Breast epithelium (tissue), 4 donors: ENCODE results near the gene ST8SIA2. TPM values are rescaled to one million over a fixed set of nuclear protein-coding genes. Genes with fewer than 3 reads are reported as not detected.

Experiments used
- DNase-seq, 2 donors: peaks; one replicate each; pipeline ENCODE4 v3.0.0-alpha.2; 2019; ENCODE audit warnings: low spot score in 2 of 2
- H3K27ac ChIP-seq, 2 donors: fragments of 200-600 bp; sonication (generic) in 1 of 2; one replicate each; pipeline ENCODE4 v1.5.1; 2016 to 2019; ENCODE audit warnings: mild to moderate bottlenecking in 1 of 2
- H3K27me3 ChIP-seq, 2 donors: fragments of 200-600 bp; sonication (generic) in 1 of 2; one replicate each; pipeline versions ENCODE4 v1.5.1 to v1.6.0; 2017 to 2019; ENCODE audit warnings: control low read depth in 1 of 2, mild to moderate bottlenecking in 1 of 2
- H3K36me3 ChIP-seq: fragments of 200-600 bp; one replicate; pipeline ENCODE4 v1.5.1; 2019
- H3K4me1 ChIP-seq, 2 donors: fragments of 200-600 bp; sonication (generic); one replicate each; pipeline ENCODE4 v1.5.1; 2016 to 2019; ENCODE audit warnings: control low read depth in 1 of 2
- H3K4me3 ChIP-seq, 3 donors: fragments of 200-600 bp; sonication (generic); 1 replicate in 2 of 3; 2 replicates in 1 of 3; pipeline ENCODE4 v1.5.1; 2016 to 2019; ENCODE audit warnings: mild to moderate bottlenecking in 3 of 3, moderate library complexity in 2 of 3
- H3K9me3 ChIP-seq, 2 donors: fragments of 200-600 bp; sonication (generic) in 1 of 2; one replicate each; pipeline ENCODE4 v1.5.1; 2016 to 2019; ENCODE audit warnings: control low read depth in 1 of 2
- CTCF ChIP-seq, 3 donors: fragments of 450-650 bp; IDR thresholded peaks; one replicate each; pipeline ENCODE4 v1.5.1; 2016 to 2017; ENCODE audit warnings: antibody characterized with exemption in 3 of 3, mild to moderate bottlenecking in 3 of 3, moderate library complexity in 3 of 3
- POLR2A ChIP-seq: fragments of 450-650 bp; IDR thresholded peaks from one replicate; pipeline ENCODE4 v1.6.1; 2016; ENCODE audit warnings: antibody characterized with exemption, mild to moderate bottlenecking, moderate library complexity
- POLR2AphosphoS5 ChIP-seq, 3 donors: sonication (generic); formaldehyde crosslinking; IDR thresholded peaks; one replicate each; pipeline ENCODE4 v1.6.1; 2017; ENCODE audit warnings: antibody characterized with exemption in 3 of 3
- intact Hi-C: fragments of 100-400 bp; cut with DNase I; formaldehyde crosslinking; loops from one replicate; pipeline ENCODE4 v1.15.1; 2023; ENCODE audit warnings: low total_unique reads
- total RNA-seq, 3 donors: library from RNA; depleted of rRNA; stranded (reverse); fragments of >200 nt; gene quantifications; one replicate each; pipeline ENCODE4 v1.1.0, GENCODE V29; 2016

The ST8SIA2 gene
- total RNA-seq, 3 donors from 2014 or later: 0.59 to 0.66 TPM; not detected in 1

GRCh38 chr15:92417716-92418115 lies 24.0 kb downstream of the ST8SIA2 start:
- Histone ChIP-seq H3K4me3 (no peak overlapping the region), H3K9me3 (no peaks in the 10 kb centered on the region), H3K4me1 (no peaks in the 10 kb centered on the region), H3K27ac (no peak overlapping the region), H3K36me3 (no peaks in the 10 kb centered on the region), H3K27me3 (no peaks in the 10 kb centered on the region)
- intact Hi-C loops: no loop called here
- DNase-seq: no peak
- TF ChIP-seq POLR2A (no peak), CTCF (IDR thresholded peaks at IDR 0.05) (no peak), POLR2AphosphoS5 (IDR thresholded peaks at IDR 0.05) (no peak)

- Histone ChIP-seq H3K36me3 (no peaks in the 10 kb centered on the region), H3K27me3 (no peaks in the 10 kb centered on the region), H3K4me3 (no peak overlapping the region), H3K27ac (no peak overlapping the region), H3K9me3 (no peaks in the 10 kb centered on the region), H3K4me1 (no peaks in the 10 kb centered on the region)
- no peak for DNase-seq
- TF ChIP-seq CTCF (IDR thresholded peaks at IDR 0.05) (no peak), POLR2A (no peak), POLR2AphosphoS5 (IDR thresholded peaks at IDR 0.05) (no peak)
- intact Hi-C loops: no loop called here
Observed at GRCh38 chr15:92418864-92419263, 25.2 kb downstream of the ST8SIA2 start.

- no peak for DNase-seq
- no peaks in the 10 kb centered on the region for H3K36me3 ChIP-seq
- H3K27ac ChIP-seq: no peak overlapping the region
- H3K9me3 ChIP-seq: no peaks in the 10 kb centered on the region
- H3K4me3 ChIP-seq: no peak overlapping the region
- no peaks in the 10 kb centered on the region for H3K4me1 ChIP-seq
- no peaks in the 10 kb centered on the region for H3K27me3 ChIP-seq
- intact Hi-C loops: no loop called here
- TF ChIP-seq POLR2A (no peak), POLR2AphosphoS5 (IDR thresholded peaks at IDR 0.05) (no peak), CTCF (IDR thresholded peaks at IDR 0.05) (no peak)
Observed at GRCh38 chr15:92421976-92422375, 28.3 kb downstream of the ST8SIA2 start.

GRCh38 chr15:92425578-92426225 lies 32.0 kb downstream of the ST8SIA2 start:
- H3K9me3 ChIP-seq: no peaks in the 10 kb centered on the region
- H3K4me1 ChIP-seq: no peaks in the 10 kb centered on the region
- no peak overlapping the region for H3K4me3 ChIP-seq
- no peak for TF ChIP-seq POLR2A
- no peak for TF ChIP-seq CTCF (IDR thresholded peaks at IDR 0.05)
- TF ChIP-seq POLR2AphosphoS5 (IDR thresholded peaks at IDR 0.05): no peak
- H3K36me3 ChIP-seq: no peaks in the 10 kb centered on the region
- no peaks in the 10 kb centered on the region for H3K27me3 ChIP-seq
- intact Hi-C loops: no loop called here
- H3K27ac ChIP-seq: no peak overlapping the region
- DNase-seq: no peak

GRCh38 chr15:92429378-92430068 lies 35.8 kb downstream of the ST8SIA2 start:
- TF ChIP-seq POLR2AphosphoS5 (IDR thresholded peaks at IDR 0.05) (no peak), CTCF (IDR thresholded peaks at IDR 0.05) (no peak), POLR2A (no peak)
- DNase-seq: no peak
- Histone ChIP-seq H3K36me3 (no peaks in the 10 kb centered on the region), H3K27ac (no peak overlapping the region), H3K27me3 (no peaks in the 10 kb centered on the region), H3K4me1 (no peaks in the 10 kb centered on the region), H3K9me3 (no peaks in the 10 kb centered on the region), H3K4me3 (no peak overlapping the region)
- intact Hi-C loops: no loop called here
